Heart left ventricle (tissue), 16 donors: ENCODE measurements around the gene BTG4. TPM values are rescaled to one million over a fixed set of nuclear protein-coding genes. Genes with fewer than 3 reads are reported as not detected.

Experiments used
- ATAC-seq, 4 donors: fragments of 200-7000 bp; cut with Tn5 transposase; one replicate each; pipeline ENCODE4 v1.9.1; 2020 to 2022; ENCODE audit warnings: moderate library complexity in 4 of 4, mild to moderate bottlenecking in 3 of 4, moderate number of reproducible peaks in 1 of 4
- DNase-seq, 5 donors: peaks; one replicate each; pipeline ENCODE4 v3.0.0-alpha.2; 2020
- H3K27ac ChIP-seq, 12 donors: fragments of 200-600 bp; sonication (generic) in 4 of 12; one replicate each; pipeline versions ENCODE4 v1.5.0 to v1.8.0; 2016 to 2022; ENCODE audit warnings: mild to moderate bottlenecking in 2 of 12
- H3K27me3 ChIP-seq, 9 donors: fragments of 200-600 bp; sonication (generic) in 2 of 9; one replicate each; pipeline versions ENCODE4 v1.5.1 to v1.8.0; 2016 to 2022; ENCODE audit warnings: mild to moderate bottlenecking in 3 of 9
- H3K36me3 ChIP-seq, 9 donors: fragments of 200-600 bp; sonication (generic) in 2 of 9; one replicate each; pipeline versions ENCODE4 v1.5.0 to v1.8.0; 2018 to 2022; ENCODE audit warnings: mild to moderate bottlenecking in 2 of 9
- H3K4me1 ChIP-seq, 12 donors: fragments of 200-600 bp; sonication (generic) in 4 of 12; one replicate each; pipeline versions ENCODE4 v1.5.0 to v1.8.0; 2016 to 2022; ENCODE audit warnings: mild to moderate bottlenecking in 3 of 12
- H3K4me3 ChIP-seq, 12 donors: fragments of 200-600 bp; sonication (generic) in 4 of 12; one replicate each; pipeline versions ENCODE4 v1.5.0 to v1.8.0; 2017 to 2022; ENCODE audit warnings: mild to moderate bottlenecking in 9 of 12, moderate library complexity in 4 of 12
- H3K9me3 ChIP-seq, 12 donors: fragments of 200-600 bp; sonication (generic) in 4 of 12; one replicate each; pipeline versions ENCODE4 v1.5.0 to v1.8.0; 2016 to 2022; ENCODE audit warnings: mild to moderate bottlenecking in 1 of 12
- POLR2A ChIP-seq, 2 donors: fragments of 450-650 bp; IDR thresholded peaks; one replicate each; pipeline ENCODE4 v1.6.1; 2017; ENCODE audit warnings: antibody characterized with exemption in 2 of 2, mild to moderate bottlenecking in 2 of 2, moderate library complexity in 2 of 2
- WGBS, 4 donors: extraction: QIAGEN DNeasy Blood & Tissue Kit in 2 of 4; methylation state at CpG; one replicate each; pipeline versions ENCODE4 v1.1.5 to v1.1.7; 2013 to 2018; 5-methylcytosine and 5-hydroxymethylcytosine counted together
- intact Hi-C, 10 donors: fragments of 100-400 bp; cut with DNase I; formaldehyde crosslinking; loops; one replicate each; pipeline versions ENCODE4 v1.11.1 to v1.14.2; 2022
- polyA plus RNA-seq, 2 donors: library from polyadenylated mRNA; stranded (reverse); fragments of 200-250 nt; gene quantifications; one replicate each; pipeline ENCODE4 v1.2.3, GENCODE V29; 2013
- total RNA-seq, 9 donors: library from RNA; depleted of rRNA in 2 of 9; stranded (reverse); fragments of >200 nt in 2 of 9; fragmentation: NEBNext Ultra II Directional in 3 of 9; extraction: Animal tissue kit (Norgen Biotek cat#: 25700) in 3 of 9; gene quantifications; one replicate each; pipeline versions ENCODE4 v1.1.0 to v1.2.4, GENCODE V29; 2016 to 2023
- TF ChIP-seq, protein P1 (sequence below), 12 donors: fragments of 200-600 bp; sonication (generic) in 4 of 12; IDR thresholded peaks; one replicate each; pipeline versions ENCODE4 v1.5.0 to v1.8.0; 2018 to 2022; ENCODE audit warnings: antibody characterized with exemption in 12 of 12, mild to moderate bottlenecking in 5 of 12
- donor health status: ischemic (EF 13 %, LVEDD 7.1; RV severe dilation, severe dysfunction).
- donor health status: healthy with polysubstance abuse.
- donor health status: DM: no; HTN: yes; CAD: no.
- donor health status: DM: no; HTN: no; CAD: no.
- donor health status: ischemic (EF 25% LVEDD 6.9; RV normal size, moderate dysfunction).
- donor health status: ischemic (EF 25% LVEDD 5.7; RV mildly dilated, moderate dysfunction).
- donor health status: healthy.
- donor health status: DM: yes; HTN: yes; CAD: no.
- donor health status: ischemic (EF 35%, LVEDD 5.7; RV mildly dilated, moderate dysfunction).
- donor health status: nonischemic (EF 11% LVEDD 7.7; RV severe dilation, severe dysfunction).
- donor health status: DM: yes; HTN: yes; CAD: no.
- donor health status: PGD.
- donor health status: ischemic (EF 29% LVEDD 5.4; RV normal size, mild dysfunction).
- donor health status: nonischemic (EF 23%, LVEDD 6.1; RV moderate dilation, normal function).

Gene BTG4
- total and polyA plus RNA-seq, 11 donors: not detected

GRCh38 chr11:111515591-111515990 lies 3.4 kb upstream of the BTG4 start:
- H3K27ac ChIP-seq: no peak overlapping the region
- ATAC-seq: no peak
- WGBS, 4 donors: 90 to 99% (median 92%) methylated on average over 2 of the region's 2 CpGs
- no peak overlapping the region for H3K4me3 ChIP-seq
- TF ChIP-seq POLR2A (IDR thresholded peaks at IDR 0.05): no peak
- TF ChIP-seq, protein P1, sequence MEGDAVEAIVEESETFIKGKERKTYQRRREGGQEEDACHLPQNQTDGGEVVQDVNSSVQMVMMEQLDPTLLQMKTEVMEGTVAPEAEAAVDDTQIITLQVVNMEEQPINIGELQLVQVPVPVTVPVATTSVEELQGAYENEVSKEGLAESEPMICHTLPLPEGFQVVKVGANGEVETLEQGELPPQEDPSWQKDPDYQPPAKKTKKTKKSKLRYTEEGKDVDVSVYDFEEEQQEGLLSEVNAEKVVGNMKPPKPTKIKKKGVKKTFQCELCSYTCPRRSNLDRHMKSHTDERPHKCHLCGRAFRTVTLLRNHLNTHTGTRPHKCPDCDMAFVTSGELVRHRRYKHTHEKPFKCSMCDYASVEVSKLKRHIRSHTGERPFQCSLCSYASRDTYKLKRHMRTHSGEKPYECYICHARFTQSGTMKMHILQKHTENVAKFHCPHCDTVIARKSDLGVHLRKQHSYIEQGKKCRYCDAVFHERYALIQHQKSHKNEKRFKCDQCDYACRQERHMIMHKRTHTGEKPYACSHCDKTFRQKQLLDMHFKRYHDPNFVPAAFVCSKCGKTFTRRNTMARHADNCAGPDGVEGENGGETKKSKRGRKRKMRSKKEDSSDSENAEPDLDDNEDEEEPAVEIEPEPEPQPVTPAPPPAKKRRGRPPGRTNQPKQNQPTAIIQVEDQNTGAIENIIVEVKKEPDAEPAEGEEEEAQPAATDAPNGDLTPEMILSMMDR (IDR thresholded peaks at IDR 0.05): no peak
- H3K9me3 ChIP-seq: no peaks in the 10 kb centered on the region
- no peaks in the 10 kb centered on the region for H3K36me3 ChIP-seq
- DNase-seq: no peak
- peaks cover 9 to 44% (median 39%) of the 10 kb centered on the region in 9 donors for H3K27me3 ChIP-seq
- H3K4me1 ChIP-seq: peaks cover 0 to 18% (median 4%) of the 10 kb centered on the region in 12 donors
- intact Hi-C loops: no loop called here

- peaks cover 9 to 56% (median 39%) of the 10 kb centered on the region in 9 donors for H3K27me3 ChIP-seq
- no peak for ATAC-seq
- H3K4me1 ChIP-seq: peaks cover 0 to 18% (median 4%) of the 10 kb centered on the region in 12 donors
- DNase-seq: peak in 2 of 5 donors; percentile 19 to 24
- no peak within 1 kb of the TSS for H3K27ac ChIP-seq
- whole genome bisulfite sequencing, 4 donors: 18 to 21% (median 20%) methylated on average over 35 to 39 of the region's 39 CpGs
- H3K9me3 ChIP-seq: no peaks in the 10 kb centered on the region
- H3K36me3 ChIP-seq: no peaks in the 10 kb centered on the region
- intact Hi-C loops: no loop called here
- no peak within 1 kb of the TSS for H3K4me3 ChIP-seq
- TF ChIP-seq POLR2A (IDR thresholded peaks at IDR 0.05): no peak
- TF ChIP-seq, protein P1 (IDR thresholded peaks at IDR 0.05): no peak
Measured at GRCh38 chr11:111514216-111515031, 2.2 kb upstream of the BTG4 start, which contains the start of gene HOATZ. TSS of gene HOATZ (plus strand) at chr11:111514778. CDS start at chr11:111514785, 7 bp downstream.

DNA sequence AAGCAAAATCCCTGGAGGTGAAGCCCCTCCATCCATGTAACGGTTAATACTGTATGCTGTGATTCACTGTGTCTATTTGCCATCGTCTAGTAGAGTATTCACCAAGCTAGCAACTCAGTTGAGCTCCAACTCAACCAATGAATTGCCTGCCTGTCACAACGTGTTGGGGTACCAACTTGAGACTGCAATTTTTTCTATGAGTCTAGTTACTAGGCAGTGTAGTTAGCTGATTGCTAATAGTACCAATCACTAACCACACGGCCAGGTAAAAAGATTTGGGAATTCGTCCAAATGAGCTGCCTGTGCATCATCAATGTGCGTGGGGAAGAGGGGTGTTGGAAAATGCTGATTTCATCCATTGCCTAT lies 1.0 kb upstream of the BTG4 start:
- no peak for TF ChIP-seq POLR2A (IDR thresholded peaks at IDR 0.05)
- TF ChIP-seq, protein P1 (IDR thresholded peaks at IDR 0.05): no peak
- H3K4me3 ChIP-seq: peak overlapping the region in 3 of 12 donors; percentile 23 to 53 (median 51)

GRCh38 chr11:111510311-111510710 lies 1.9 kb downstream of the BTG4 start:
- 94 to 96% (median 94%) methylated on average over 1 of the region's 1 CpG for WGBS, 4 donors

More for the DNA sequence above, 1.0 kb upstream of the BTG4 start:
- Histone ChIP-seq H3K36me3 (no peaks in the 10 kb centered on the region), H3K27me3 (peaks cover 9 to 60% (median 39%) of the 10 kb centered on the region in 9 donors), H3K4me1 (peaks cover 0 to 18% (median 4%) of the 10 kb centered on the region in 12 donors), H3K9me3 (no peaks in the 10 kb centered on the region), H3K27ac (no peak overlapping the region)
- 38 to 45% (median 40%) methylated on average over 6 of the region's 6 CpGs for WGBS, 4 donors
- ATAC-seq (no peak), DNase-seq (no peak)
- intact Hi-C loops: no loop called here

More at GRCh38 chr11:111510311-111510710, 1.9 kb downstream of the BTG4 start:
- Histone ChIP-seq H3K4me3 (no peak overlapping the region), H3K27ac (no peak overlapping the region), H3K27me3 (peaks cover 9 to 60% (median 34%) of the 10 kb centered on the region in 9 donors), H3K36me3 (no peaks in the 10 kb centered on the region), H3K9me3 (no peaks in the 10 kb centered on the region), H3K4me1 (peaks cover 0 to 18% (median 4%) of the 10 kb centered on the region in 12 donors)
- intact Hi-C loops: no loop called here
- ATAC-seq (no peak), DNase-seq (no peak)
- TF ChIP-seq, protein P1 (IDR thresholded peaks at IDR 0.05): no peak
- TF ChIP-seq POLR2A (IDR thresholded peaks at IDR 0.05): no peak
